SW480 (cell line): ENCODE data around the gene EGLN1.

Experiments
- DNase-seq: peaks from one replicate; pipeline ENCODE4 v3.0.0-alpha.2; 2016; ENCODE audit warnings: low spot score

Gene EGLN1

DNA sequence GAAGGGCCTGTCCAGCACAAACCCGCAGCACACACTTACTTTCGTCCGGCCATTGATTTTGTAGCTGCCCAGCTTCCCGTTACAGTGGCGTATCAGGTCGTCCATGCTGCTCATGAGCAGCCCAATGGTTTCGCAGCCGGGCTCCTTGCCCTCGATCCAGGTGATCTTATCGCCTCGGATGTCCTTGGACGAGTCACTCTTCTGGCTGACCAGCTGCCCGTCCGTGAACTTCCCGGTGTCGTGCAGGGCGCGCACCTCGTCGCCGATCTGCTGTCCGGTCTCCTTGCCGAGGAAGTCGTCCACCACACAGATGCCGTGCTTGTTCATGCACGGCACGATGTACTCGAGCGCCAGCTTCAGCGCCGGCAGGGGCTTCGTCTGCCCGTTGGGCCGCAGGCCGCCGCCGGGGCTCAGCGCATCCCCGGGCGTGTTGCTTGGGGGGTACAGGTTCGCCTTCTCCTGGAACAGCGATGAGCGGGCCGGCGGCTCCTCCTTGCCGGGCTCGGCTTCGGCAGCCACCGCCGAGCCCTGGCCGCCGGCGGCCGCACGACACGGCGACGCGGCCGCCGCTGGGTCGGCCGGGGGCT is 1.0 kb downstream of the EGLN1 start:
- peak; percentile 36 for DNase-seq

DNA sequence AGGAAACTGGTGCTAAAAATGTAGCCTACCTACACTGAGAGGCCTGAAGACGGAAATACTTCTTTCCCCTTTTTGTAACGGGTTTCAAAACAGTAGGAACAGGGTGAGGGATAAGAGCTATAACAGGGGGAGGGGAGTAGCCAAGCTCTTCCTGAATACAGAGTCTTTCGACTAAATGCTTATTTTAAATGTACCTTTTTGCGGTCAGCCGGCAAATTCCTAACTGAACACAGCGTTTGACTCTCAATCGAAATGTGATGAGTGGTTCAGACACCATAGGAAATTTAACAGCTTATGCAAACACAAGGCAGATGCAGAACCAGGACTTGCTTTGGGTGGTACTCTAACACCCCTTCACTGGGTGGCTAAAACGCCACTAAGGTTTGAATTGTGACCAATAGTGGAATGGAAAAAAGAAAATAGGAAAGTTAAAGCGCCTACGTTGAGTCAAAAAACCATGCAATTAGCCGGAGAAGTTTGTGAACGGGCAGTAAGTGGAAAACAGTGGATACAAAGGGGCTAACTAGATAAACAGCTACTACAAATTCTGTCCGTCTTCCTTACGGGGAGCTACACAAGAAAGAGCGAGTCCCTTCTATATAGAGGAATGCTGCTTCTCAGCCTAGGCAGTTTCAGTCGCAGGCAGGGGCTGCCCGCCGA is 1.7 kb downstream of the EGLN1 start:
- peak; percentile 44 for DNase-seq

DNA sequence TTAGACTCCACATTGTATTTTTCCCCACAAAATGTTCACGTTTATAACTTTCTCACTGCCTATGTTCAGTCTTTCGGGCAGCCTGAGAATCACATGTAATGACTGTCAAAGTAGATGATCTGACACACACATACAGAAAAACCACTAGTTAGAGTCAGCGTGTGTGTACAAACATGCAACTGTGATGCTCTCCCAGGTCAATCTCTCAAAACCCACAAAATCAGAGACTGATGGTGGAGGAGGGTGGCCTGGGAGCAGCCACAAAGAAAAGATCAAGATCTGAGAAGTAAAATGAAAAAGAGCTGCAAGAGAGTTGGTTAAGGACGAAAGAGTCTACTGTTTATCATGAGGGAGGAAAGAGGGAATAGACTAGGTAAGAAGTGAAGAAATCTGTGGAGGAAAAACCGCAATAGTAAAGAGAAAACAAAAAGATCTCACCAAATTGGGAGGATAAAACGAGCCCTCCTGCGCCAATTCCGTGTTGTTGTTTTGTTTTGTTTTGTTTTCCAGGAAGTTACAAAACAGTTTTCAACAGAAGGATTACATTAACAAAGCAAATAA is 2.3 kb downstream of the EGLN1 start:
- peak; percentile 25 for DNase-seq

DNA sequence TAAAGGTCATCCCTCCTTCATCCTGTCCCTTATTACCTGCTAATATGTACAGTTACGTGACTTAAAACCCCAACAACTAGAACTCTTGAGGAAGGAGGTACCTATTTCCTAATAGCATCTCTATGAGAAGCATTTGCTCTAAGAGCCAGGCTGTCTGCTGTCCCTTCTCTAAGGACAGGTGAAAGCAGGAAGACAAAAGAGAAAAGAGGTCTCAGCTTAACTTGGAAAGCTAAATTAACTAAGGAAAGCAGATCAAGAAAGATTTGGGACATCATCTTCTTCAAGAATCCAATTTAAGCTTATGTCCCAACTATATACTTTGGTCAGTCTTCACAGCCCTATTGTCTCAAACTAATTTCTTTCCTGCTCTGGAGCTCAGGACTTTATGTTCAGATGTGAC is 2.9 kb downstream of the EGLN1 start:
- DNase-seq = no peak

DNA sequence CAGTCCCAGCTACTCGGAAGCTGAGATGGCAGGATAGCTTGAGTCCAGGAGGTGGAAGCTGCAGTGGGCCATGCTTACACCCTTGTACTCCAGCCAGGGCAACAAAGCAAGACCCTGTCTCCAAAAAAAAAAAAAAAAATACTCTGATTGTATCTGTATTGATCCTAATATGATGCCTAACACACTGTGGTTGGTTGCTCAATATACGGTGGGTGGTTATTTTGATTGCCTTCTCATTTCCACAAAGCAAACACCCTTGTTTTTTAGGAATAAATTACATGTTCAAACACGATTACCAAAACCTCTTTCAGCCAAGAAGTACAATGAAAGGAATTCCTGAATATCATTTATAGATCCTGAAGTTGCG is 3.4 kb downstream of the EGLN1 start:
- DNase-seq = no peak

DNA sequence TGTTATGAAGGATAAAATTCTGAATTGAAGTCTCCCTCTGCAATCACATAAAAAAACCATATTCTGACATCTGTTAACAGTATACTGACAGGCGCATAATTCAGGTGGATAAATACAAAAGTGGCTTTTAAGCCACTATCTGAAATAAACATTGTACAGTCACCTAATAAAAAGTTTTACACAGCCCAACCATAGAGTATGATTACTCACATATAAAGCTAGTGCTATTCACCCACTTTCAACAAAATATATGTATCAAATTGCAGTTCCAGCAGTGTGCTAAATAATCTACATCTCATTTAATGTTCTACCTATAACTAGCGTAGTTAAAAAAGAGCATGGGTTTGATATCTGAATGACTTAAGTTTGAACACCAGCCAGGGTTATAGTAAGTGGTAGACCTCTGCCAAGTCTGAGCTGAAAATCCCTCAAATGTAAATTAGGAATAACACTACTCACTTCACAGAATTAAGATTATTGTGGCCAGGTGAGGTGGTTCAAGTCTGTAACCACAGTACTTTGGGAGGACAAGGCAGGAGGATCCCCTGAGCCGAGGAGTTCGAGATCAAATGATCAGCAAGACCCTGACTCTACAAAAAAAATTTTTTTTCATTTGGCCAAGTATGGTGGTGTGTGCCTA is 3.9 kb downstream of the EGLN1 start:
- no peak for DNase-seq

DNA sequence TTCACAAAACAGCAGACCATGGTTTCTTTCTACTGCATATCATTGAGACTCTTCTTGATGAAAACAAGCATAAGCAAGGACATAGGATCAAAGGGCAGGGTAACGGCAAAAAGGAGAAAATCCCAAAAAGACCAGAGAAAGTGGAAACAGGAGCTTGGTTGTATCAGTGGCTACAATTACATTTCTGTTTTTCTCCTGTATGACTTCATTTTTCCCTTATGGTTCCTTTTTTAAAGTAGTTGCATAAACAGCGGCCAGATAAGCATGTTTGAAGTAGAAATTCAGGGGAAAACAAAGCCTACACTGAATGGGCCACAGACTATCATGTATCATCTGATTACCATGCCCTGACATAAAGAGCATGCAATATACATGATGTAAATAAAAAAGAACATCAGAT is 4.6 kb downstream of the EGLN1 start:
- no peak for DNase-seq

DNA sequence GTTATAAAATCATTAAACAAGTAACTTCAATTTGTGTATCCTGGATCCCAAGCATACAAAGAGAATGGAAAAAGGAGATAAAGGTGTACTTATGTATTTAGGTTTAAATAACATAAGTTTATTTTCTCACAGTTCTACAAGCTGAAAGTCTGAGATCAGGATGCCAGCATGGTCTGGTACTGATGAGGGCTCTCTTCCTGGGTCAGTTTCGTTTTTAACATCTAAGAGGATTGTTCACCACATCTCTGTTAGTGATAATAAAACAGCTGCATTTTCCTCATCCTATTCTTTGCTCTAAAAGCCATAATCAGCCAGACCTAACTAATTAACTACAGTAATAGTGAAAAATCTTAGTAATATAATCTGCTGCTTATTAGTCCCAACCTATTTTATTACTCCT is 5.2 kb downstream of the EGLN1 start:
- no peak for DNase-seq

DNA sequence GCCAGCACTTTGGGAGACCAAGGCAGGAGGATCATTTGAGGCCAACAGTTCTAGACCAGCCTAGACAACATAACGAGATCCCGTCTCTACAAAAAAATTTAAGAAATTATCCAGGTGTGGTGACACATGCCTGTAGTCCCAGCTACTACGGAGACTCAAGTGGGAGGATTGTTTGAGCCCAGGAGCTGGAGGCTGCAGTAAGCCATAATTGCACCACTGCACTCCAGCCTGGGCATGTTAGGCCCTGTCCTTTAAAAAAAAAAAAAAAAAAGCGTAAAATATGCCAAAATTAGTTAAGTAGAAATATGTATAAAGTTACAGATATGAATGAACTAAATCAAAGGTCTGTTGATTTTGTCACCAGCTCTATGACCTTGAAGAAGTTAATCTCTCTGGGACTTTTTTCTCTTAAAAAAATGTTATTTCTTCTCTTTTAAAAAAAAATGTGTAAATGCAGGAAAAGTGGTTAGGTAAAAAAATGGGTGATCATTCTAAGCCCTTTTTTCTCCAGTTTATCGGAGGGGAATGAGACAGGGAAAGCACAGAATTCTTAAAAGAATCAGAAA is 7.0 kb downstream of the EGLN1 start:
- no peak for DNase-seq

DNA sequence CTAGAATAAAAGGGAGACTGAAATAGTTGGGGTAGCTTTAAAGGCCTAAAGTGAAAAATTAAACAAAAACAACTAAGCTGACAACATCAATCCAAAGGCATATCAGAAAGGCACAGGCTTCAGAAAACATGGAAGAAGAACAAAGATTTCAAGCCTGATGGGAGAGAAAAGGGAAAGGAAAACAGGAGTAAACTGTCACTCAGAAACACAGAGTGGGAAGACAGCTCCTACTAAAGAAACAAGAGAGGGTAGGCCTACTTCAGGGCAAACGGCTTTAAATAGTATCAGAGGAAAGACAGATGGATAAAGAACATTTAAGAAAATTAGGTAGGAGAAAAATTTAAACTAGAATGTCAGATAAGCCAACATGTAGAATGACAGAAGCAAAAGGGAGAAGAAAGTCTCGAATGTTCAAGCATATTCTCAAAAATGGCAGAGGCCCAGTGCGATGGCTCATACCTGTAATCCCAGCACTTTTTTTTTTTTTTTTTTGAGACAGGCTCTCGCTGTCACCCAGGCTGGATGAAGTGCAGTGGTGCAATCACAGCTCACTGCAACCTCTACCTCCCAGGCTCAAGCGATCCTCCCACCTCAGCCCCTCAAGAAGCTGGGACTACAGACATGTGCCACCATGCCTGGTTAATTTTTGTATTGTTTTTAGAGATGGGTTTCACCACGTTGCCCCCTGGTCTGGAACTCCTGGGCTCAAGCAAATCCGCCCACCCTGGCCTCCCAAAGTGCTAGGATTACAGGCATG is 7.6 kb downstream of the EGLN1 start:
- no peak for DNase-seq

DNA sequence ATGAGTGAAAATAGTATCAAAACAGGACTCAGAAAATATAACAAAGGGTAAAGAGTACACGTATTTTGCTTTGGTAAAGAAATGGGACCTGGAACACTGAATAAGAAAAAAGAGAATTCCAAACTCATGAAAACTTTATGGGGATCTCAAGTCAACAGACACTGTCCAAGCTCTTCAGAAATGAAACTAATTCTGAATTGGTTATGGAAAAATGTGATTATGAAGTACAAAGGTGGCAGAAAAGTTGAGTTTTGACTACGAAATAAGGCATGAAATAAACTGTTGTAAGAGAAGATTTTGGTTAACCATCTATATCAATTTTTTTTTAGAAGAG is 8.4 kb downstream of the EGLN1 start:
- no peak for DNase-seq

DNA sequence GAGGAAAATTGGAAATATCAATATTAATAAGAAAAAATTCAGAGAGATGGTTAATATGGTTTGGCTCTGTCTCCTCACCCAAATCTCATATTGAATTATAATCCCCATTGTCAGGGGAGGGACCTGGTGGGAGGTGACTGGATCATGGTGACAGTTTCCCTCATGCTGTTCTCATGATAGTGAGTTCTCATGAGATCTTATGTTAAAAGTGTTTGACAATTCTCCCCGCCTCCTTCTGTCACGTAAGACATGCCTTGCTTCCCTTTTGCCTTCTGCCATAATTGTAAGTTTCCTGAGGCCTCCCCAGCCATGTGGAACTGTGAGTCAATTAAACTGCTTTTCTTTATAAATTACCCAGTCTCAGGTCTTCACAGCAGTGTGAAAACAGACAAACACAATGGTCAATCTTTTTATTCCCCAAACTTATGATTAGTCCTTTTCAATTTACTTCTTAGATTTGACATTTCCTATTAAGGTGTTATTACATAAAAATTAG is 11.0 kb downstream of the EGLN1 start:
- no peak for DNase-seq

DNA sequence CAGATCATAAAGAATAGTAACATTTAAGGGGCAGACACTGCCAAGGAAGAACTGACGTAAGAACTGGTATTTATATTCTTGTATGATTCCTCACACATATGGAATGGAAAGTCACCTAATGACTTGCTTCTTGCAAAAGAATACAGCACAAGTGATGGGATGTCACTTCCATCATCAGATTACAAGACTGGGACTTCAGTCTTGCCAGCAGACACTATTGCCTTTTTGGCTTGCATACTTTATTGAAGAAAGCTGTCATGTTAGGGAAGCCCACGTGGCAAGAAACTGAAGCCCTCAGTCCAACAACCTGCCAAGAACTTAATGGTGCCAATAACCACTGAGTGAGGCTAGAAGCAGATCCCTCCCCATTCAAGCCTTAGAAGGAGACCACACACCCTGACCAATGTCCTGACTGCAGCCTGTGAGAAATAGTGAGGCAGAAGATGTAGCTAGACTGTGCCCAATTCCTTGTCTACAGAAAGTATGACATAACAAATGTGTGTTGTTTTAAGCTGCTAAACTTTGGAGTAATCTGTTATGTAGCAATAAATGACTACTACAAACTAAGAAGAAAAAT is 12.0 kb downstream of the EGLN1 start:
- no peak for DNase-seq

DNA sequence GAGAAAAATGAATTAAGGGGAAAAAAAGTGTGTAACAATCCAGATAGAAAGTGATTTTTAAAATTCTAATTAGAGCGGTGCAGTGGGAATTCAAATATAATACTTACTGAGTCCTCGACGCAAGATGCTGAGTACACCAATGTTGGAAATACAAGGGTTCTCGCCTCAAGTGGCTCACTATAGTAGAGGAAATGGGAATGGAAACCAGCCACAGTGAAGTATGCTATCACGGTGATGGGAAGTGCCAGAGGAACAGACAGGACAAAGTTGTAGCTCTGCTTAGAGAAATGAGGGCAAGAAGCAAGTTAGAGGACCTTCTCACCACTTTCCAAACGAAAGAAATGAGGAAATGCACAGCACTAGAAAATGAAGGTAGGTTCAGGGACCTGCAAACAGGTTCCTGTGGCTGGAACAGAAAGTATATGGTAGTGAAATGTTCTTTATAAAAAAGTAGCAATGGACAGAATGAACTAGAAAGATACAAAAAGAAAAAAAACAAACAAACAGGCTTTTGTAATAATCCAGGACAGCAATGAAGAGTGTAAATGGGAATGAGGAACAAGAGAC is 13.5 kb downstream of the EGLN1 start:
- no peak for DNase-seq

DNA sequence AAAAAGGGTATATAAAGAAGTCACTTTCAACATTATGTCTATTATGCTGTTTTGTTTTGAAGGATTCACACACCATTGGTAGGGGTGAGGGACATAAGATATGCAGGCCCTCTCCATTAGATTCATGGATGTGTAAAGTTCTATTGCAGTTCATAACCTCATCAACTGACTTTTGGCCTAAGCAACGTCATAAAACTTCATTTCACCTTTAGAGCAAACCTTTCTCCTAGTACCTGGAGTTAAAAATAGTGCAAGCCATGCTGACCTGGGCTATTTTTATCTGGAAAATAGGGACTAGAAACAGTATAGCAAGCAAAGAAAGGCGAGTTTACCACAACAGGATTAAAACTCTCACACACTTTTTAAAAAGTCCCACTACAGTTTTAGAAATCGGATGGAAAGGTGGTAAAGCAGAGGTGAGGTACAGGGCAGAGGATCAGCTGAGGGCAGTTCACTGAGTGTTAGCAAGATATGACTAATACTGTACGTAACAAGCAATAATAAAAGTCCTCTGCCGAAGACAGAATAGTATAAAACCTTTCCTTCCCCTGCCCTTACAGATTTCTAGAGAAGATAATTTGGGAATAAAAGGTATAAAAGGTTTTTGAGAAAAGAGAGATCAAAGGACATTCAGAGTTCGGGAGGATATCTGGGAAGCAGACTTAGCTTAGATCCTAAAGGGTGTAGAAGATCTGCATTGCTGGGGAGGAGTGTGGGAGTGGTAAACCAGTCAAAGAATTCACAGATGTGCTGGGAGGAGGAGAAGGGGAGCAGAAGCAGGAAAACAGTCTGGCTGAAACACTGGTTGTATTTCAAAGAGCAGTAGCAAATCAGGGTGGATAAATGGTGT is 14.3 kb downstream of the EGLN1 start:
- peak; percentile 50 for DNase-seq

DNA sequence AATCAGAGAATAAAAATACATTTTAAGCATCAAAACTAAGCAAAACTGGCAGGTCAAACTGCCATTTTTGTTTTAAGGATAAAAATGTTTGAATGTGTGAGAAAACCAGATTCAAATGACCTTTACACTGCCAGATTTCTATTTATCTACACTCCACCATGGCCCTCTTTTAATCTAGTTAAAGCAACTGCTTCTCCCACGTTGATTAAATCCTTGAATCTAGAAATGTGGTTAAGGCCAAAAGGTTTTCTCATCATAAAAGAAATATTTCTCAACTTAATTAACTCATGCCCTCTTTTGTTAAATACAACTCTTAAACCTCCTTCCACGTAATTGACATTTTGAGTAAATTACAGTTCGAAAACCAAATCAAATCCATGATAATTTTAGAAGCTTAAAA is 15.0 kb downstream of the EGLN1 start:
- no peak for DNase-seq

DNA sequence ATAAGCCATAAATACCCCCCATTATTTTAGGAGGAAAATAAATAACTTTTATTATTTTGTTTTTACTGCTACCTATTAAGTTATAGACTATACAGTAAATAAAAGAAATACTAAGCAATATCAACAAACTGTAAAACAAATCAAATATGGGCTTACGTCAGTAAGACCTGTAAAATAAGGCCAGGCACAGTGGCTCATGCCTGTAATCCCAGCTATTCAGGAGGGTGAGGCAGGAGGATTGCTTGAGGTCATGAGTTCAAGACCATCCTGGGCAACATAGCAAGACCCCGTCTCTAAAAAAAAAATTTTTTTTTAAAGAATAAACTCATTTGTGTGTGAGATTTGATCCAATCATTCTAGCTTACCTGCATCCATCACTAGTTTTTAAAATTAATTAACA is 17.8 kb downstream of the EGLN1 start:
- no peak for DNase-seq

DNA sequence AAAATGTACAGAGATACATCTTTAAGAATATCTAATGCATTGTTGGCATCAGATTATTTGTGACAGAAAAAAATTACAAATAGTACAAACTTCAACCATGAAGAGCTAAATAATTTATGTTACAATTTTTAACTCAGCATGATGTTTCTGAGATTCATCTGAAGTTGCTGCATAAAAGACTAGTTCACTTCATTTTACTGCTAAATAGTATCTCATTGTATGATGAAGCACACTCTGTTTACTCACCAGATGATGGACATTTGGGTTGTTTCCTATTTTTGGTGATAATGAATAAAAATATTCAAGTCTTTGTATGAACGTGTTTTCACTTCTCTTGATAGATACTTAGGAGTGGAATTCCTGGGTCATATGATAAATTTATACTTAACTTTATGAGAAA is 20.6 kb downstream of the EGLN1 start:
- DNase-seq = no peak

DNA sequence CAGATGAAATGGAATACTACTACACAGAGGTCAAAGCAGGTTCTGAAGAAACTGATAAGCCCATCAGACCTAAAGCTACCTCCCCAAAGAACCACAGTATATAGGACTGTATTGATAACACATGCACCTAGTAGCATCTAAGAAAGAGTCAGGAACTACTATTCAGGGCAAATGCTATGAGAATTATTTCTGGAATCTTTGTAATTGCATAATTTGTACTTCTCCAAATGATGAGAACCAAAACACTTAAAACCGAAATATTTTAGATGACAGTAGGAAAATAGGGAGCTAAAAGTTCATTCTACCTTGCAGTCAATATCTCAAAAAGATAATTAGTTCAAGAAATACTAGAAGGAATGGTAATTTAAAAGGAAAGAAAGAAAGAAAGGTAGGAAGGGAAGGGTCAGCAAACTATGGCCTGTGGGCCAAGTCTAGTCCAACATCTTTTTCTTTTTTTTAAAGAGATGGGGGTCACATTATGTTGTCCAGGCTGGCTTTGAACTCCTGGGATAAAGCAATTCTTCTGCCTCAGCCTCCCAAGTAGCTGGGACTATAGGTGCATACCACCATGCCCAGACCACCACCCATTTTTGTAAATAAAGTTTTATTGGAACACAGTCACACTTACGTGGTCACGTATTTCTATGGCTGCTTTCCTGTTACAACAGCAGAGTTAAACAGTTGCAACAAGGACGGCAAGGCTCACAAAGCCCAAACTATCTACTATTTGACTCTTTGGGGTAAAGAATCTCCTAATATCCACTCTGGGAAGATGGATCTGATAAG is 24.0 kb downstream of the EGLN1 start:
- DNase-seq = no peak

DNA sequence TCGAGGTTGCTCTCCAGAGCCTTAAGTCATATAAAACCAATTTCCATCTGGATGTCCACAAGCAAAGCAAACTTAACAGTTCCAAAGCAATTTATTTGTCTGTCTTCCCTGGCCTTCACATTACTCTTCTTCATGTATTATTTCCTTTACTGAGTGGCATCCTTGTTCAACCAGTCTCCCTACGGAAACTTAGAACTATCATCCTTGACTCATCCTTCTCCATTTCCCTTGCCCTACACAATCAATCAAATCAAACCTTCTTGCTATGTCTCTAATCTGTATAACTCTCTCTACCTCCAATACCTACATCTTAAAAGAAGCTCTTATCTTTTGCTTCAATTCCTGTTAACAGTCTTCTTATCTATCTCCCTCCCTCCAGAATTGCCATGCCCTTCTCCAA is 25.4 kb downstream of the EGLN1 start:
- no peak for DNase-seq
